Vagina (tissue), 2 donors: ENCODE data around the gene ZCCHC7. TPM values are rescaled to one million over a fixed set of nuclear protein-coding genes. Genes with fewer than 3 reads are reported as not detected.

Source experiments
- DNase-seq, 2 donors: peaks; one replicate each; pipeline ENCODE4 v3.0.0-alpha.2; 2017; ENCODE audit errors: extremely low spot score in 2 of 2
- H3K27ac ChIP-seq: fragments of 200-600 bp; sonication (generic); one replicate; pipeline ENCODE4 v1.5.1; 2019
- H3K27me3 ChIP-seq: fragments of 200-600 bp; sonication (generic); one replicate; pipeline ENCODE4 v1.5.1; 2019
- H3K36me3 ChIP-seq, 2 donors: fragments of 200-600 bp; sonication (generic); one replicate each; pipeline ENCODE4 v1.5.1; 2017 to 2019
- H3K4me1 ChIP-seq: fragments of 200-600 bp; sonication (generic); one replicate; pipeline ENCODE4 v1.5.1; 2019
- H3K4me3 ChIP-seq, 2 donors: fragments of 200-600 bp; sonication (generic); 1 replicate in 1 of 2; 2 replicates in 1 of 2; pipeline ENCODE4 v1.5.1; 2016 to 2019
- H3K9me3 ChIP-seq: fragments of 200-600 bp; sonication (generic); one replicate; pipeline ENCODE4 v1.5.1; 2019
- POLR2A ChIP-seq, 2 donors: fragments of 450-650 bp; IDR thresholded peaks; one replicate each; pipeline ENCODE4 v1.6.1; 2017; ENCODE audit warnings: antibody characterized with exemption in 2 of 2, mild to moderate bottlenecking in 2 of 2, moderate library complexity in 2 of 2
- POLR2AphosphoS5 ChIP-seq, 2 donors: sonication (generic); formaldehyde crosslinking; IDR thresholded peaks; one replicate each; pipeline ENCODE4 v1.9.0; 2017; ENCODE audit warnings: antibody characterized with exemption in 2 of 2, mild to moderate bottlenecking in 2 of 2, low read depth in 1 of 2; ENCODE audit not compliant: insufficient read depth in 1 of 2
- intact Hi-C: fragments of 100-400 bp; cut with DNase I; formaldehyde crosslinking; loops from one replicate; pipeline ENCODE4 v1.15.1; 2023
- total RNA-seq: library from RNA; depleted of rRNA; stranded (reverse); fragments of >200 nt; gene quantifications from one replicate; pipeline ENCODE4 v1.2.3, GENCODE V29; 2016
- TF ChIP-seq, protein P1 (sequence below), 3 experiments: fragments of 450-650 bp in 2 of 3; fragments of 200-600 bp in 1 of 3; sonication (generic) in 1 of 3; IDR thresholded peaks; one replicate each; pipeline ENCODE4 v1.5.1; 2017 to 2019; ENCODE audit warnings: antibody characterized with exemption in 3 of 3, mild to moderate bottlenecking in 2 of 3, moderate library complexity in 2 of 3

The ZCCHC7 gene
- total RNA-seq, 1 donor from 2014 or later = 15.2 TPM

DNA sequence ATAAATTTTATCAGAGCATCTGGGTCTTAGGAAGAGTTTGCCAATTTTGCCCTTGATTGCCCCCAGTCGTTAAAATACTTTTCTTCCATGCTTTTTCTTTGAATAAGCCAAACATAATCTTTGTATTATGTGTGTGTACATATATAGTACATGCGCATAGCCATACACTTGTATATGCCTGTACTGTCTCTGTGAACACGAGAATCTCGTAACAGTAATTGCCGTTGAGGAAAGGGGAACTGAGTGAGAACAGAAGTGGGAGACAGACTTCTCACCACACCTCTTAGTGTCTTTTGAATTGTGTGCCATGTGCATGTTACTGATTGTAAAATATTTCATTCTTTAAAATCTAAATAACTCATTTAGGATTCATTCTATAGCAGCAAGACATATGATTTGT, 222.5 kb downstream of the ZCCHC7 start:
- intact Hi-C loops = no loop called here
- H3K4me3 ChIP-seq = no peak overlapping the region
- H3K27me3 ChIP-seq = no peaks in the 10 kb centered on the region
- H3K27ac ChIP-seq = no peak overlapping the region
- H3K9me3 ChIP-seq = no peaks in the 10 kb centered on the region
- TF ChIP-seq, protein P1, sequence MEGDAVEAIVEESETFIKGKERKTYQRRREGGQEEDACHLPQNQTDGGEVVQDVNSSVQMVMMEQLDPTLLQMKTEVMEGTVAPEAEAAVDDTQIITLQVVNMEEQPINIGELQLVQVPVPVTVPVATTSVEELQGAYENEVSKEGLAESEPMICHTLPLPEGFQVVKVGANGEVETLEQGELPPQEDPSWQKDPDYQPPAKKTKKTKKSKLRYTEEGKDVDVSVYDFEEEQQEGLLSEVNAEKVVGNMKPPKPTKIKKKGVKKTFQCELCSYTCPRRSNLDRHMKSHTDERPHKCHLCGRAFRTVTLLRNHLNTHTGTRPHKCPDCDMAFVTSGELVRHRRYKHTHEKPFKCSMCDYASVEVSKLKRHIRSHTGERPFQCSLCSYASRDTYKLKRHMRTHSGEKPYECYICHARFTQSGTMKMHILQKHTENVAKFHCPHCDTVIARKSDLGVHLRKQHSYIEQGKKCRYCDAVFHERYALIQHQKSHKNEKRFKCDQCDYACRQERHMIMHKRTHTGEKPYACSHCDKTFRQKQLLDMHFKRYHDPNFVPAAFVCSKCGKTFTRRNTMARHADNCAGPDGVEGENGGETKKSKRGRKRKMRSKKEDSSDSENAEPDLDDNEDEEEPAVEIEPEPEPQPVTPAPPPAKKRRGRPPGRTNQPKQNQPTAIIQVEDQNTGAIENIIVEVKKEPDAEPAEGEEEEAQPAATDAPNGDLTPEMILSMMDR (IDR thresholded peaks at IDR 0.05) = no peak
- no peak for TF ChIP-seq POLR2AphosphoS5 (IDR thresholded peaks at IDR 0.05; ENCODE audit: insufficient read depth in 1 of 2, low read depth in 1 of 2)
- TF ChIP-seq POLR2A (IDR thresholded peaks at IDR 0.05) = no peak
- H3K4me1 ChIP-seq = no peaks in the 10 kb centered on the region
- no peak for DNase-seq
- H3K36me3 ChIP-seq = no peaks in the 10 kb centered on the region

DNA sequence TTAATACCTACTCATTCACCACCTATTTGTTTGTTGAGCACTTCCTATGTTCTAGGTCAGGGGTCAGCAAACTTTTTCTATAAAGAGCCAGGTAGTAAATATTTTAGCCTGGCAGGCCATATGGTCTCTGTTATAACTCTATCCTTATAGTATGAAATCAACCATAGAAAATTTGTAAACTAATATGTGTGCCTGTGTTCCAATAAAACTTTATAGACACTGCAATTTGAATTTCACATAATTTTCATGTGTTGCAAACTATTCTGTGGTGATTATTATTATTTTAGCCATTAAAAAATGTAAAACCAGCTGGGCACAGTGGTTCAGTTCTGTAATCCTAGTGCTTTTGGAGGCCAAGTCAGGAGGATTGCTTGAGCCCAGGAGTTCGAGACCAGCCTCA, 223.3 kb downstream of the ZCCHC7 start:
- Histone ChIP-seq H3K4me3 (no peak overlapping the region), H3K27me3 (no peaks in the 10 kb centered on the region), H3K9me3 (no peaks in the 10 kb centered on the region), H3K4me1 (no peaks in the 10 kb centered on the region), H3K27ac (no peak overlapping the region), H3K36me3 (no peaks in the 10 kb centered on the region)
- no peak for DNase-seq
- TF ChIP-seq POLR2A (IDR thresholded peaks at IDR 0.05) (no peak), POLR2AphosphoS5 (IDR thresholded peaks at IDR 0.05; ENCODE audit: insufficient read depth in 1 of 2, low read depth in 1 of 2) (no peak)
- TF ChIP-seq, protein P1 (IDR thresholded peaks at IDR 0.05) = no peak
- intact Hi-C loops = no loop called here

DNA sequence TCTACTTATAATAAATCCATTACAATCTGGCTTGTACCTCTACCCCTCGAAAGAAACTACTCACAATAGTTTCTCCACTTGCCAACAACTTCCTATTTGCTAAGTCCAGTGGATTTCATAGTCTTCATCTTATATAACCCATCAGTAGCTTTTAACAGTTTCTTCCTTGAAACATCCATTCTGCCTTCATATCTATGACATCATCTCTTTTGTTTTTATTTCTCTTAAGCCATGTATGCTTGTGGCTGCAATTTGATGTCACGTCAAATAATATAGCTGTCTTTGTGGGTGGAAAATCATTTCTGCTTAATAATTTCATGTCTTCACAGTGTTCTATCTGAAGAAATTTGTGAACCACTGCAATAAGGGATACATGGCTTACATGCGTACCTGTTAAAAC, 224.7 kb downstream of the ZCCHC7 start:
- TF ChIP-seq POLR2AphosphoS5 (IDR thresholded peaks at IDR 0.05; ENCODE audit: insufficient read depth in 1 of 2, low read depth in 1 of 2) (no peak), POLR2A (IDR thresholded peaks at IDR 0.05) (no peak)
- TF ChIP-seq, protein P1 (IDR thresholded peaks at IDR 0.05) = no peak
- intact Hi-C loops = no loop called here
- Histone ChIP-seq H3K4me3 (no peak overlapping the region), H3K4me1 (no peaks in the 10 kb centered on the region), H3K27me3 (no peaks in the 10 kb centered on the region), H3K27ac (no peak overlapping the region), H3K9me3 (no peaks in the 10 kb centered on the region), H3K36me3 (no peaks in the 10 kb centered on the region)
- DNase-seq = no peak

DNA sequence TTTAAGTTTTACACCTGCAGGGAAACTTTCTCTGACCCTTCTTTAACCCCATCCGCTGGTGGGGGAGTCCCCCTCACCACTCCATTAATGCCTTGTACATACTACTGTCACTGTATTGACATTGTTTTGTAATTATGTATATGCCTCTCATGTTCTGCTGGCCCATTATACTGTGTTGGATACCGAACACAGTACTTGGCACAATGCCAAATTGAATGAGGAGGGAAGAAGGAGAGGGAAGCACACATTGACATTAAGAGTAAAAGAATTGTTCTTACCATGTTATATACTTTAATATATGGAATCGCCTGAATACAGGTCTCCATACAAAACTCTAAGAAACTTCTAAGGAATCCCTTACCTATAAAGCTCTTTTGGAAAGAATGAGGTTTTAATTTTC, 228.5 kb downstream of the ZCCHC7 start:
- H3K4me3 ChIP-seq = no peak overlapping the region
- no peak for DNase-seq
- intact Hi-C loops = no loop called here
- H3K4me1 ChIP-seq = no peaks in the 10 kb centered on the region
- no peak overlapping the region for H3K27ac ChIP-seq
- TF ChIP-seq POLR2AphosphoS5 (IDR thresholded peaks at IDR 0.05; ENCODE audit: insufficient read depth in 1 of 2, low read depth in 1 of 2) (no peak), POLR2A (IDR thresholded peaks at IDR 0.05) (no peak)
- TF ChIP-seq, protein P1 (IDR thresholded peaks at IDR 0.05) = no peak
- no peaks in the 10 kb centered on the region for H3K27me3 ChIP-seq
- no peaks in the 10 kb centered on the region for H3K36me3 ChIP-seq
- no peaks in the 10 kb centered on the region for H3K9me3 ChIP-seq

DNA sequence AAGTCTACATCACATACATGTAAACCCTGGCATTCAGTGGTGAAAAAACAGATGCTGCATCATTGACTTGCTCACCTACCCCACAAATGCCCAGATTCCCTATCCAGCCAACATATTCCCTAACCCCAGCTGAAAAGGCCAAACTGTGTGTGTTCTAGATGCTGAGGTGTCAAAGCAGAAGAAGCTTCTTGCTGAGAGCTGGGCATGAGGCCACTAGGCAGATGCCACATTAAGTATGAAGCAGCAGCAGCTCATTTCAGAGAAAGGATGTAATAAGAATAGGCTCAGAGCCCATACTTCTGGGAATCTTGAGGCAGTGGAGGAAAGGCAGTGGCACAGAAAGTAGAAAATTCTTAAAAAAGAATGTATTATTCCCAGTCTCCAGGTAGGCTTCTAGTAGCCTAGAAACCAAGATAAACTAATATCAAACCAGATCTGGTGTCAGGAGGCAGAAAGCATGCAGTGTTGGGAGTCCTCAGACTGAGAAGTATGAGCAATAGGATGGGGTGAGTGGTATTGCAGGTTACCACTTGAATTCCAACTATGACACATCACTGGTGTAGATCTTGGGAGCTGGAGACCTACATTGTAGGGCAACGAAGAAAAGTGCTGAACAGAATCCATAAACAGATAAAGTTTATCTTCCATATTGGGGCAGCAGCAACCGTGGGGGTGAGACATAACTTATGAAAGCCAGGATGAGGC, 230.3 kb downstream of the ZCCHC7 start:
- Histone ChIP-seq H3K4me1 (no peaks in the 10 kb centered on the region), H3K9me3 (no peaks in the 10 kb centered on the region), H3K4me3 (no peak overlapping the region), H3K27ac (no peak overlapping the region), H3K36me3 (no peaks in the 10 kb centered on the region), H3K27me3 (no peaks in the 10 kb centered on the region)
- TF ChIP-seq POLR2A (IDR thresholded peaks at IDR 0.05) (no peak), POLR2AphosphoS5 (IDR thresholded peaks at IDR 0.05; ENCODE audit: insufficient read depth in 1 of 2, low read depth in 1 of 2) (no peak)
- TF ChIP-seq, protein P1 (IDR thresholded peaks at IDR 0.05) = no peak
- no peak for DNase-seq
- intact Hi-C loops = no loop called here
